Calu3 (cell line): ENCODE results near the gene FMR1NB. TPM values are rescaled to one million over a fixed set of nuclear protein-coding genes. Genes with fewer than 3 reads are reported as not detected.

Experiments
- BruUV-seq: library from RNA; stranded (reverse); fragments of 400-500 nt; replicated peaks from 2 replicates; lab custom pipeline; 2021; lab: Mats Ljungman, UMichigan
- CTCF ChIA-PET: fragments of 300-600 bp; sonication (Branson Sonifier 250); formaldehyde crosslinking; loops from one replicate; lab custom pipeline; 2022; ENCODE audit warnings: antibody characterized with exemption; lab: Charles Lee
- DNase-seq: peaks from one replicate; pipeline ENCODE4 v3.0.0; 2022
- H3K27ac Mint-ChIP-seq: one replicate; pipeline ENCODE4 v1.8.0; 2022; ENCODE audit warnings: mixed read lengths; ENCODE audit not compliant: unreplicated experiment
- H3K27me3 Mint-ChIP-seq: one replicate; pipeline ENCODE4 v1.8.0; 2022; ENCODE audit warnings: mixed read lengths; ENCODE audit not compliant: unreplicated experiment
- H3K36me3 Mint-ChIP-seq: one replicate; pipeline ENCODE4 v1.8.0; 2022; ENCODE audit warnings: mild to moderate bottlenecking, moderate library complexity, mixed read lengths; ENCODE audit not compliant: insufficient read depth, unreplicated experiment
- H3K4me1 Mint-ChIP-seq: one replicate; pipeline ENCODE4 v1.8.0; 2022; ENCODE audit warnings: mild to moderate bottlenecking, low read depth, mixed read lengths; ENCODE audit not compliant: unreplicated experiment
- H3K4me3 Mint-ChIP-seq: one replicate; pipeline ENCODE4 v1.8.0; 2022; ENCODE audit warnings: mild to moderate bottlenecking, low read depth, moderate library complexity, mixed read lengths; ENCODE audit not compliant: unreplicated experiment
- H3K9me3 Mint-ChIP-seq: one replicate; pipeline ENCODE4 v1.8.0; 2022; ENCODE audit warnings: low read depth, mixed read lengths; ENCODE audit not compliant: unreplicated experiment
- intact Hi-C: fragments of 100-400 bp; cut with micrococcal nuclease; formaldehyde crosslinking; loops from one replicate; pipeline ENCODE4 v1.10.0; 2022; ENCODE audit not compliant: unreplicated experiment
- total RNA-seq: library from RNA; stranded (reverse); gene quantifications from 2 replicates; pipeline ENCODE4 v1.2.3, GENCODE V29; 2022
- TF ChIP-seq, protein P1 (sequence below): fragments of 200-600 bp; IDR thresholded peaks from one replicate; pipeline ENCODE4 v1.8.0; 2022; ENCODE audit warnings: antibody characterized with exemption; ENCODE audit not compliant: unreplicated experiment

The FMR1NB gene
- total RNA-seq, 1 experiment from 2014 or later = not detected

GRCh38 chrX:147948531-147948930 is 32.6 kb upstream of the FMR1NB start:
- H3K9me3 Mint-ChIP-seq = no peaks in the 10 kb centered on the region
- TF ChIP-seq, protein P1, sequence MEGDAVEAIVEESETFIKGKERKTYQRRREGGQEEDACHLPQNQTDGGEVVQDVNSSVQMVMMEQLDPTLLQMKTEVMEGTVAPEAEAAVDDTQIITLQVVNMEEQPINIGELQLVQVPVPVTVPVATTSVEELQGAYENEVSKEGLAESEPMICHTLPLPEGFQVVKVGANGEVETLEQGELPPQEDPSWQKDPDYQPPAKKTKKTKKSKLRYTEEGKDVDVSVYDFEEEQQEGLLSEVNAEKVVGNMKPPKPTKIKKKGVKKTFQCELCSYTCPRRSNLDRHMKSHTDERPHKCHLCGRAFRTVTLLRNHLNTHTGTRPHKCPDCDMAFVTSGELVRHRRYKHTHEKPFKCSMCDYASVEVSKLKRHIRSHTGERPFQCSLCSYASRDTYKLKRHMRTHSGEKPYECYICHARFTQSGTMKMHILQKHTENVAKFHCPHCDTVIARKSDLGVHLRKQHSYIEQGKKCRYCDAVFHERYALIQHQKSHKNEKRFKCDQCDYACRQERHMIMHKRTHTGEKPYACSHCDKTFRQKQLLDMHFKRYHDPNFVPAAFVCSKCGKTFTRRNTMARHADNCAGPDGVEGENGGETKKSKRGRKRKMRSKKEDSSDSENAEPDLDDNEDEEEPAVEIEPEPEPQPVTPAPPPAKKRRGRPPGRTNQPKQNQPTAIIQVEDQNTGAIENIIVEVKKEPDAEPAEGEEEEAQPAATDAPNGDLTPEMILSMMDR = no peak
- no peak for DNase-seq
- CTCF ChIA-PET = no interaction called here
- no TSS peak for BruUV-seq
- H3K4me3 Mint-ChIP-seq = no peak overlapping the region
- H3K27ac Mint-ChIP-seq = no peak overlapping the region
- H3K27me3 Mint-ChIP-seq = no peaks in the 10 kb centered on the region
- H3K36me3 Mint-ChIP-seq = peaks cover 14% of the 10 kb centered on the region
- H3K4me1 Mint-ChIP-seq = no peaks in the 10 kb centered on the region
- intact Hi-C loops = no loop called here

GRCh38 chrX:147950352-147950751 is 30.8 kb upstream of the FMR1NB start:
- CTCF ChIA-PET = no interaction called here
- intact Hi-C loops = no loop called here
- Mint-ChIP-seq H3K4me3 (no peak overlapping the region), H3K27me3 (no peaks in the 10 kb centered on the region), H3K4me1 (no peaks in the 10 kb centered on the region), H3K9me3 (no peaks in the 10 kb centered on the region), H3K27ac (no peak overlapping the region), H3K36me3 (peaks cover 8% of the 10 kb centered on the region)
- TF ChIP-seq, protein P1 = no peak
- no TSS peak for BruUV-seq
- no peak for DNase-seq

- no peak for DNase-seq
- intact Hi-C loops = no loop called here
- Mint-ChIP-seq H3K27me3 (no peaks in the 10 kb centered on the region), H3K4me3 (no peak overlapping the region), H3K9me3 (no peaks in the 10 kb centered on the region), H3K4me1 (no peaks in the 10 kb centered on the region), H3K36me3 (peaks cover 8% of the 10 kb centered on the region), H3K27ac (no peak overlapping the region)
- no TSS peak for BruUV-seq
- TF ChIP-seq, protein P1 = no peak
- CTCF ChIA-PET = no interaction called here
Observed at GRCh38 chrX:147953976-147954375, 27.2 kb upstream of the FMR1NB start.

GRCh38 chrX:147957291-147957690 is 23.8 kb upstream of the FMR1NB start:
- Mint-ChIP-seq H3K27me3 (no peaks in the 10 kb centered on the region), H3K36me3 (no peaks in the 10 kb centered on the region), H3K27ac (no peak overlapping the region), H3K4me3 (no peak overlapping the region), H3K9me3 (peaks cover 2% of the 10 kb centered on the region), H3K4me1 (no peaks in the 10 kb centered on the region)
- intact Hi-C loops = no loop called here
- BruUV-seq = no TSS peak
- no peak for DNase-seq
- TF ChIP-seq, protein P1 = no peak
- CTCF ChIA-PET = no interaction called here

GRCh38 chrX:147958291-147958690 is 22.8 kb upstream of the FMR1NB start:
- Mint-ChIP-seq H3K4me1 (no peaks in the 10 kb centered on the region), H3K27ac (no peak overlapping the region), H3K4me3 (no peak overlapping the region), H3K27me3 (no peaks in the 10 kb centered on the region), H3K9me3 (peaks cover 4% of the 10 kb centered on the region), H3K36me3 (no peaks in the 10 kb centered on the region)
- DNase-seq = peak; percentile 1
- TF ChIP-seq, protein P1 = no peak
- intact Hi-C loops = no loop called here
- CTCF ChIA-PET = no interaction called here
- BruUV-seq = no TSS peak
